GM18858 (cell line): ENCODE results near the gene VPS29.
A peak's percentile ranks its signal among the peaks of the same experiment; 100 is the strongest.

Source experiments
- ATAC-seq: cut with Tn5 transposase; IDR thresholded peaks from one replicate; pipeline ENCODE4 v1.9.1; 2021; ENCODE audit not compliant: unreplicated experiment

The VPS29 gene

GRCh38 chr12:110451263-110451662 lies 50.6 kb downstream of the VPS29 start:
- no peak for ATAC-seq

GRCh38 chr12:110449799-110450497 lies 52.0 kb downstream of the VPS29 start, which contains the start of gene ARPC3:
TSS of gene ARPC3 (minus strand) at chr12:110450337. CDS start at chr12:110450260, 77 bp downstream.
- peak; percentile 89 for ATAC-seq

- no peak for ATAC-seq
Measured at GRCh38 chr12:110444455-110444854, 57.5 kb downstream of the VPS29 start.
